BJ (cell line): ENCODE measurements around the gene GAB2. TPM values are rescaled to one million over a fixed set of nuclear protein-coding genes. Genes with fewer than 3 reads are reported as not detected.

ENCODE experiments used
- CTCF ChIA-PET: fragments of 350-600 bp; formaldehyde crosslinking; extraction: SDS; loops from one replicate; lab custom pipeline; 2021; ENCODE audit warnings: antibody characterized with exemption, inconsistent platforms; lab: Yijun Ruan, JAX
- POLR2A ChIA-PET: fragments of 300-600 bp; sonication (Branson Sonifier 250); formaldehyde crosslinking; extraction: SDS; loops from one replicate; lab custom pipeline; 2021; ENCODE audit warnings: antibody characterized with exemption; lab: Charles Lee
- DNase-seq: peaks from one replicate; pipeline ENCODE4 v3.0.0-alpha.2; 2011; ENCODE audit warnings: low read depth
- H3K27me3 ChIP-seq: 2 replicates; pipeline ENCODE4 v1.6.0; 2011; ENCODE audit warnings: low read length; ENCODE audit not compliant: control insufficient read depth, insufficient read depth
- H3K36me3 ChIP-seq: 2 replicates; pipeline ENCODE4 v1.5.1; 2011; ENCODE audit warnings: low read length; ENCODE audit not compliant: control insufficient read depth, insufficient read depth
- H3K4me3 ChIP-seq: 2 replicates; pipeline ENCODE4 v1.5.1; 2011; ENCODE audit warnings: low read depth, mild to moderate bottlenecking, control low read depth, low read length
- polyA plus RNA-seq: library from polyadenylated mRNA; depleted of rRNA; stranded (reverse); fragments of >200 nt; gene quantifications from 2 replicates; pipeline ENCODE4 v1.2.3, GENCODE V29; 2011
- TF ChIP-seq, protein P1 (sequence below): IDR thresholded peaks from 2 replicates; pipeline ENCODE4 v1.5.1; 2011; ENCODE audit warnings: low read depth, mild to moderate bottlenecking, control low read depth, inconsistent platforms, low read length, moderate library complexity; ENCODE audit not compliant: insufficient read depth

The GAB2 gene
- polyA plus RNA-seq, 1 experiment: 12.2 TPM

DNA sequence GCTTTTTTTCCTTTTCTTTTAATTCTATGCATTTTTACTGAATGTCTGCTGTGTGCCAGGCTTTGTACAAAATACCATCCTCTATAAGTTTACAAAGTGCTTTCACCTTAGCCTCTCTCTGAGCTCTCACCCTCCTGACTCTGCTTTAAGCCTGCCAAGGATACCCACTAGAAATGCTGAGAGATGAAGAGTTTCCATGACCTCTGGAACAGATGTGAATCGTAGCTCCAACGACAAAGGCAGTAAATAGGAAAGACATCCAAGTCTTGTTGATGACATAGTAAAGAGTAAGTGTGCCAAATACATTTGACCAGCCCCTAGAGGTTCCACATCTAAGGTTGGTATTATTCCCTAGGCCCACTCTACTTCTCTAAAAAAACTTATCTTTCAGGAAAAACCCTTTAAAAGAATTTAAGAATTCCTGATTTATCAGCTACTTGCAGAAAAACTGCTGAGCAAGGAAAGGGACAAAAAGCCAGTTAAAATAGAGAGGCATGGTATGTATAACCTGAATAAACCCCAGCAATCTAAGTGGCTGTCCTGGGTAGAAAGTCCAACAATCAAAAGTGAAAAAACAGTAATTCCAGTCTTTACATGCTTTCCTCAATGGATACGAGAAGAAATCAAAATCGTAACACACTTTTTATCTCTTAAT is 45.4 kb downstream of the GAB2 start:
- ChIA-PET CTCF (interaction anchor here (2.4 kb wide), 1 partner anchor 9 kb away, joined by 9 read pairs; no protein-coding TSS in a partner anchor), POLR2A (no interaction called here)
- Histone ChIP-seq H3K36me3 (no peaks in the 10 kb centered on the region), H3K4me3 (no peak overlapping the region), H3K27me3 (no peaks in the 10 kb centered on the region)
- DNase-seq: no peak
- TF ChIP-seq, protein P1, sequence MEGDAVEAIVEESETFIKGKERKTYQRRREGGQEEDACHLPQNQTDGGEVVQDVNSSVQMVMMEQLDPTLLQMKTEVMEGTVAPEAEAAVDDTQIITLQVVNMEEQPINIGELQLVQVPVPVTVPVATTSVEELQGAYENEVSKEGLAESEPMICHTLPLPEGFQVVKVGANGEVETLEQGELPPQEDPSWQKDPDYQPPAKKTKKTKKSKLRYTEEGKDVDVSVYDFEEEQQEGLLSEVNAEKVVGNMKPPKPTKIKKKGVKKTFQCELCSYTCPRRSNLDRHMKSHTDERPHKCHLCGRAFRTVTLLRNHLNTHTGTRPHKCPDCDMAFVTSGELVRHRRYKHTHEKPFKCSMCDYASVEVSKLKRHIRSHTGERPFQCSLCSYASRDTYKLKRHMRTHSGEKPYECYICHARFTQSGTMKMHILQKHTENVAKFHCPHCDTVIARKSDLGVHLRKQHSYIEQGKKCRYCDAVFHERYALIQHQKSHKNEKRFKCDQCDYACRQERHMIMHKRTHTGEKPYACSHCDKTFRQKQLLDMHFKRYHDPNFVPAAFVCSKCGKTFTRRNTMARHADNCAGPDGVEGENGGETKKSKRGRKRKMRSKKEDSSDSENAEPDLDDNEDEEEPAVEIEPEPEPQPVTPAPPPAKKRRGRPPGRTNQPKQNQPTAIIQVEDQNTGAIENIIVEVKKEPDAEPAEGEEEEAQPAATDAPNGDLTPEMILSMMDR: no peak

DNA sequence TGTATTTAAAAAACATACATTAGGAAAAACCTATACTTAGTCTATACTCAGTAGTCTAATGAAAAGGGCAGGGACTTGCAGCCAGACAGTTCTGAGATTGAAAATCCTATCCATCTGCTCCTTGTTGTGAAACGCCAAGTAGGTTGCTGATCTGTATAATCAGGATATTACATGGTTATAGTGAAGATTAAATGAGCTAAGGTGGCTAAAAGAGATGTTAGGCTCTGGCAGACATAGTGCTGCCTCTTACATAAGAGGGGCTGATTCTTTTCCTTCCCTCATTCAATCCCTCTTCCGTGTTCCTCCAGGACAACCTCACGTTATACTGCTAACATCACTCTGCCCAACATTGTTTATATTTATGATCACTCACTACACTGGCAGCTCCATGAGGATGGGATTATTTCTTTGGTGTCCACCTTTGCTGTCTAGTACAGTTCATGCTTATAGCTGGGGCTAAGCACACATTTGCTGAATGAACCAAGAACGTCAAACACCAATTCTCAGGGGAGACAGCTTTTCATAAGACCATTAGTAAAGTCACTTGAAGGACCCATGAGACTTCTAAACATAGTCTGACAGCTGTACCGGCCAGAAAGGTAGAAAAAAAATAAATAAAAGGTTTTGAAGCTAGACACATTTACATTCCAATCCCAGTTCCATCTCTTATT is 46.3 kb downstream of the GAB2 start:
- DNase-seq: no peak
- POLR2A ChIA-PET: interaction anchor here (0.7 kb wide), 1 partner anchor 27 kb away, joined by 3 read pairs; no protein-coding TSS in a partner anchor
- H3K27me3 ChIP-seq: no peaks in the 10 kb centered on the region
- no peak overlapping the region for H3K4me3 ChIP-seq
- TF ChIP-seq, protein P1: no peak
- CTCF ChIA-PET: interaction anchor here (1.0 to 2.4 kb wide), 2 partner anchors 8 to 10 kb away, joined by 4 to 9 read pairs; no protein-coding TSS in a partner anchor
- no peaks in the 10 kb centered on the region for H3K36me3 ChIP-seq

DNA sequence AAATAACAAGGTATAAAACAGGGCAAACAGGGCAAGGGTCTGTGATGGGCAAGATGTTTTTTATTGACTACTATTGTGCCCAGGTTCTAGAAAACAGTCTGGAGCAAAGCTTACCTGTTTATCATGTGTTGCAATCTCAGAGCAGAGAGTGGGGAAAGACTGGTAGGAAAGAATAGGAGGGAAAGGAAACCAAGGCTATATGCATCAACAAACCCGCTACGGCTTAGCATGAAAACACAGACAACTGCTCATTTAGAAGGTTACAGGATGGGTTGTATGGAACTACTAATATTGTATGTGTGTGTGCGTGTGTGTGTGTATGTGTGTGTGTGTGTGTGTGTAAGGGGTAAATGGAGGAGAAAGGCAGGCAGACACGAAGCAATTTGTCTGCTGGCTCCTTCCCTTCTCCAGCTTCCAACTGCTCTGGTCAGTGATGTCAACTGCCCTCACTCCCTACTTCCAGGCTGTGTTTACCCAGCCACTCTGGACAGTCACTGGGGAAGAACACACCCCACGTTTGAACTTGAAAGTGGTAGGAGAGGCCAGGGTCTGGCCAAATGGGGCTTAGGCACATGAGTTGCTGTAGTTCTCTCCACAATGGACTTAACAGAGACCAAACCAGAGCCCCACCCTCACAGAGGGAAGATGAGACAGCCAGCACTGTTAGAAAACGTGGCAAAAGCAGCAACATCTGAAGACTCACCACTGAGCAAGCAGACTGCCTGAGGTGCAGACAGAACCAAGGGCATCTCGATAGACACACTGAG is 47.0 kb downstream of the GAB2 start:
- Histone ChIP-seq H3K27me3 (no peaks in the 10 kb centered on the region), H3K36me3 (no peaks in the 10 kb centered on the region), H3K4me3 (no peak overlapping the region)
- TF ChIP-seq, protein P1: no peak
- ChIA-PET POLR2A (interaction anchor here (0.7 kb wide), 1 partner anchor 26 kb away, joined by 3 read pairs; no protein-coding TSS in a partner anchor), CTCF (interaction anchor here (1.0 to 2.4 kb wide), 2 partner anchors 8 to 11 kb away, joined by 4 to 9 read pairs; no protein-coding TSS in a partner anchor)
- no peak for DNase-seq

DNA sequence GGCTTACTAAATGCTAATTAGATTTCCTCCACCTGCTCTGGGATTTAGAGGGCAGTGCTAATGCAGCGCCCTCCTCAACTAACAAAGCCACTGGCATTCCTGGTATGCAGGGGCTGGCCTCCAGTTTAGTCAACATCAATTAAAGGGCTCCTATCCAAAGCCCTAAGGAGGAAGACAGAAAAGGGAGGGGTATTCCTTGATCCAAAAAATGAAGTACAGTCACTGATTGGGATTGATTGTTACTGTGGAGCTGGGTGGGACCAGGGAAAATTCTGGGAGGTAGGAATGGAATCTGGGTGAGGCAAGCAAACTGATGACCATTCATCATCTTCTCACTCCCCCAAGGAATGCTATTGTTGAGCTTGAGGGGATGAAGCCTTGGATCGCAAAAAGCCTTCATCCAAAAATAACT is 52.2 kb downstream of the GAB2 start:
- H3K36me3 ChIP-seq: no peaks in the 10 kb centered on the region
- no peak overlapping the region for H3K4me3 ChIP-seq
- no peaks in the 10 kb centered on the region for H3K27me3 ChIP-seq
- TF ChIP-seq, protein P1: no peak
- ChIA-PET POLR2A (no interaction called here), CTCF (interaction anchor here (0.7 to 1.2 kb wide), 2 partner anchors 14 to 60 kb away, joined by 3 read pairs; no protein-coding TSS in a partner anchor)
- DNase-seq: no peak
